GM12878 (cell line): ENCODE results near the gene HHIPL1.

Source experiments
- CBX5 ChIP-seq: sonication (generic); IDR thresholded peaks from 2 replicates; pipeline ENCODE4 v1.6.1; 2016; ENCODE audit warnings: low read depth, moderate library complexity, mild to moderate bottlenecking, inconsistent platforms
- CREM ChIP-seq: IDR thresholded peaks from 2 replicates; pipeline ENCODE4 v1.6.1; 2014; ENCODE audit warnings: antibody characterized with exemption, low read depth
- DPF2 ChIP-seq: fragments of 450-650 bp; IDR thresholded peaks from 2 replicates; pipeline ENCODE4 v1.6.1; 2017; ENCODE audit warnings: mild to moderate bottlenecking
- ESRRA ChIP-seq: IDR thresholded peaks from 2 replicates; pipeline ENCODE4 v1.6.1; 2012; ENCODE audit warnings: mild to moderate bottlenecking, low read length, improper control_type of control experiment
- EZH2 ChIP-seq: IDR thresholded peaks from 2 replicates; pipeline ENCODE4 v1.6.1; 2012; ENCODE audit warnings: low read depth, mild to moderate bottlenecking, control low read depth, inconsistent platforms, low read length, borderline replicate concordance; ENCODE audit not compliant: control insufficient read depth
- FOS ChIP-seq: IDR thresholded peaks from 3 replicates; pipeline ENCODE4 v1.6.1; 2011; ENCODE audit warnings: borderline replicate concordance; ENCODE audit not compliant: insufficient read length; ENCODE audit errors: extremely low read depth
- NFXL1 ChIP-seq: fragments of 450-650 bp; IDR thresholded peaks from 2 replicates; pipeline ENCODE4 v1.6.1; 2017; ENCODE audit warnings: antibody characterized with exemption, mild to moderate bottlenecking, borderline replicate concordance
- POLR2A ChIP-seq: IDR thresholded peaks from 2 replicates; pipeline ENCODE4 v1.6.1; 2011; ENCODE audit warnings: low read depth, mild to moderate bottlenecking, low read length
- POLR2AphosphoS5 ChIP-seq: IDR thresholded peaks from 2 replicates; pipeline ENCODE4 v1.6.1; 2011; ENCODE audit warnings: mild to moderate bottlenecking, low read length, inconsistent platforms
- ZBTB33 ChIP-seq: fragments of 450-650 bp; IDR thresholded peaks from 2 replicates; pipeline ENCODE4 v1.6.1; 2017; ENCODE audit warnings: mild to moderate bottlenecking
- ZNF592 ChIP-seq: fragments of 450-650 bp; IDR thresholded peaks from 2 replicates; pipeline ENCODE4 v1.6.1; 2017; ENCODE audit warnings: mild to moderate bottlenecking, moderate library complexity
- TF ChIP-seq, protein P1 (sequence below), 3 experiments: IDR thresholded peaks in 2 of 3; conservative IDR thresholded peaks in 1 of 3; 2 replicates each; pipeline ENCODE4 v1.5.1; 2011; ENCODE audit warnings: low read depth in 3 of 3, low read length in 3 of 3, mild to moderate bottlenecking in 3 of 3, control low read depth in 2 of 3, moderate library complexity in 2 of 3, inconsistent platforms in 1 of 3, mixed read lengths in 1 of 3; ENCODE audit not compliant: control insufficient read depth in 2 of 3, insufficient read depth in 1 of 3; ENCODE audit errors: extremely low read depth in 1 of 3

DNA sequence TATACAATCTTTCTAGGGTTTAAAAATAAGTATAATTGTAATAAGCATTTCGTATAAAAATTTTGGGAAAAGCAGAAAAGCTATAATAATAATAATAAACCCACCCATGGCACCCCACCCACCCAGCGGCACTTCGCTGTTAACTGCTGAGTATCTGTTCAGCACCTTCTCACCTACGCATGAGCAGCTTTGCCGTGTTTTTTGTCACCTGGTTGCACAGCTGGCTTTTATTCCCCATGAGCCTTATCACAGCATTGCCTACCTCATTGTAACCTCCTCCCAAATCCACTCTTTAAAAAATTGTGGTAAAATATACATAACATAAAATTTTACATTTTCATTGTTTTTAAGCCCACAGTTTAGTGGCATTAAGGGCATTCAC lies 73.9 kb downstream of the HHIPL1 start:
- TF ChIP-seq EZH2 (no peak), ZNF592 (no peak), ESRRA (no peak), POLR2A (no peak), CREM (no peak), POLR2AphosphoS5 (no peak), FOS (no peak), ZBTB33 (no peak), NFXL1 (no peak), DPF2 (no peak), CBX5 (no peak)
- TF ChIP-seq, protein P1, sequence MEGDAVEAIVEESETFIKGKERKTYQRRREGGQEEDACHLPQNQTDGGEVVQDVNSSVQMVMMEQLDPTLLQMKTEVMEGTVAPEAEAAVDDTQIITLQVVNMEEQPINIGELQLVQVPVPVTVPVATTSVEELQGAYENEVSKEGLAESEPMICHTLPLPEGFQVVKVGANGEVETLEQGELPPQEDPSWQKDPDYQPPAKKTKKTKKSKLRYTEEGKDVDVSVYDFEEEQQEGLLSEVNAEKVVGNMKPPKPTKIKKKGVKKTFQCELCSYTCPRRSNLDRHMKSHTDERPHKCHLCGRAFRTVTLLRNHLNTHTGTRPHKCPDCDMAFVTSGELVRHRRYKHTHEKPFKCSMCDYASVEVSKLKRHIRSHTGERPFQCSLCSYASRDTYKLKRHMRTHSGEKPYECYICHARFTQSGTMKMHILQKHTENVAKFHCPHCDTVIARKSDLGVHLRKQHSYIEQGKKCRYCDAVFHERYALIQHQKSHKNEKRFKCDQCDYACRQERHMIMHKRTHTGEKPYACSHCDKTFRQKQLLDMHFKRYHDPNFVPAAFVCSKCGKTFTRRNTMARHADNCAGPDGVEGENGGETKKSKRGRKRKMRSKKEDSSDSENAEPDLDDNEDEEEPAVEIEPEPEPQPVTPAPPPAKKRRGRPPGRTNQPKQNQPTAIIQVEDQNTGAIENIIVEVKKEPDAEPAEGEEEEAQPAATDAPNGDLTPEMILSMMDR (IDR thresholded peaks at IDR 0.05 in 2 of 3, conservative IDR thresholded peaks at IDR 0.05 in 1 of 3; ENCODE audit: control insufficient read depth in 2 of 3, extremely low read depth in 1 of 3, insufficient read depth in 1 of 3, low read depth in 3 of 3, low read length in 3 of 3) = no peak
